ENCODE measurements around the gene RAD51B.
"Not testable (repeated sequence)": the region's sequence is repeated elsewhere in the genome, so short reads cannot be mapped to it uniquely, and the experiment has no call there.

RAD51B gene

GRCh38 chr14:68257969-68258368, 438.4 kb downstream of the RAD51B start:
- no peak for DNase-seq

GRCh38 chr14:68258995-68259394, 439.4 kb downstream of the RAD51B start:
- not testable (repeated sequence) for DNase-seq

GRCh38 chr14:68260121-68260520, 440.5 kb downstream of the RAD51B start:
- no peak for DNase-seq

- no peak for DNase-seq
Observed at GRCh38 chr14:68261092-68261842, 441.7 kb downstream of the RAD51B start.

GRCh38 chr14:68262567-68262966, 443.0 kb downstream of the RAD51B start:
- DNase-seq = no peak

GRCh38 chr14:68263563-68264259, 444.1 kb downstream of the RAD51B start:
- no peak for DNase-seq

- DNase-seq = no peak
Observed at GRCh38 chr14:68264260-68264569, 444.6 kb downstream of the RAD51B start.

- DNase-seq = no peak
Observed at GRCh38 chr14:68266998-68267397, 447.4 kb downstream of the RAD51B start.

GRCh38 chr14:68268197-68268596, 448.6 kb downstream of the RAD51B start:
- no peak for DNase-seq

GRCh38 chr14:68268719-68269118, 449.1 kb downstream of the RAD51B start:
- DNase-seq = no peak

- DNase-seq = no peak
Observed at GRCh38 chr14:68269136-68269927, 449.8 kb downstream of the RAD51B start.

- DNase-seq = no peak
Observed at GRCh38 chr14:68270342-68270741, 450.8 kb downstream of the RAD51B start.

- no peak for DNase-seq
Observed at GRCh38 chr14:68271913-68272391, 452.4 kb downstream of the RAD51B start.

- no peak for DNase-seq
Observed at GRCh38 chr14:68273413-68273812, 453.8 kb downstream of the RAD51B start.

- DNase-seq = no peak
Observed at GRCh38 chr14:68274725-68275124, 455.1 kb downstream of the RAD51B start.

- no peak for DNase-seq
Observed at GRCh38 chr14:68278576-68279436, 459.2 kb downstream of the RAD51B start.

- DNase-seq = no peak
Observed at GRCh38 chr14:68279437-68279720, 459.8 kb downstream of the RAD51B start.

- DNase-seq = no peak
Observed at GRCh38 chr14:68279777-68280233, 460.2 kb downstream of the RAD51B start.

- DNase-seq = no peak
Observed at GRCh38 chr14:68281497-68281896, 461.9 kb downstream of the RAD51B start.

GRCh38 chr14:68282479-68283377, 463.1 kb downstream of the RAD51B start:
- no peak for DNase-seq

- DNase-seq = no peak
Observed at GRCh38 chr14:68283378-68284123, 464.0 kb downstream of the RAD51B start.
